K562 (cell line): ENCODE data around the gene SAT2. TPM values are rescaled to one million over a fixed set of nuclear protein-coding genes. Genes with fewer than 3 reads are reported as not detected.

Experiments
- ARHGAP35 ChIP-seq: fragments of 450-650 bp; IDR thresholded peaks from 2 replicates; pipeline ENCODE4 v1.6.1; 2018; ENCODE audit not compliant: partially characterized antibody
- CBFA2T3 ChIP-seq: fragments of 450-650 bp; IDR thresholded peaks from 2 replicates; pipeline ENCODE4 v1.6.1; 2017
- CHD2 ChIP-seq: IDR thresholded peaks from 2 replicates; pipeline ENCODE4 v1.6.1; 2011; ENCODE audit warnings: low read depth, low read length
- COPS2 ChIP-seq: fragments of 450-650 bp; conservative IDR thresholded peaks from 2 replicates; pipeline ENCODE4 v1.6.1; 2016; ENCODE audit warnings: mild to moderate bottlenecking, moderate library complexity
- DLX4 ChIP-seq: fragments of 250-450 bp; sonication (Bioruptor Pico); IDR thresholded peaks from 2 replicates; pipeline ENCODE4 v1.6.1; 2021; ENCODE audit warnings: mild to moderate bottlenecking
- HNRNPLL ChIP-seq: fragments of 200-400 bp; formaldehyde crosslinking; IDR thresholded peaks from 2 replicates; pipeline ENCODE4 v1.6.1; 2017; ENCODE audit warnings: low read length, low read depth, mild to moderate bottlenecking; ENCODE audit not compliant: poor library complexity, severe bottlenecking
- MTF1 ChIP-seq: fragments of 250-450 bp; sonication (Bioruptor Pico); IDR thresholded peaks from 2 replicates; pipeline ENCODE4 v1.9.0; 2021; ENCODE audit warnings: moderate library complexity, mild to moderate bottlenecking, inconsistent platforms, borderline replicate concordance
- NCOA4 ChIP-seq: fragments of 450-650 bp; IDR thresholded peaks from 2 replicates; pipeline ENCODE4 v1.6.1; 2018; ENCODE audit warnings: mild to moderate bottlenecking; ENCODE audit not compliant: partially characterized antibody
- PHF8 ChIP-seq: fragments of 200-600 bp; sonication (generic); IDR thresholded peaks from 2 replicates; pipeline ENCODE4 v1.6.1; 2012; ENCODE audit warnings: mixed run types, mild to moderate bottlenecking, inconsistent platforms, low read length, moderate library complexity, borderline replicate concordance
- PTRF ChIP-seq: fragments of 450-650 bp; IDR thresholded peaks from 2 replicates; pipeline ENCODE4 v1.6.1; 2016; ENCODE audit warnings: mild to moderate bottlenecking, missing genetic modification characterization, missing compliant biosample characterization
- RBM14 ChIP-seq: fragments of 200-400 bp; formaldehyde crosslinking; IDR thresholded peaks from 2 replicates; pipeline ENCODE4 v1.6.1; 2018; ENCODE audit warnings: low read depth, mild to moderate bottlenecking, low read length, moderate library complexity, borderline replicate concordance; ENCODE audit not compliant: insufficient read depth
- SAFB2 ChIP-seq: fragments of 200-400 bp; formaldehyde crosslinking; IDR thresholded peaks from 2 replicates; pipeline ENCODE4 v1.6.1; 2018; ENCODE audit warnings: borderline replicate concordance, low read length, low read depth, moderate library complexity; ENCODE audit not compliant: severe bottlenecking
- TEAD1 ChIP-seq, 2 experiments: fragments of 450-650 bp in 1 of 2; sonication (generic) in 1 of 2; formaldehyde crosslinking; IDR thresholded peaks; 2 replicates each; pipeline versions ENCODE4 v1.4.0 to v1.8.0; 2020 to 2022; ENCODE audit warnings: mild to moderate bottlenecking in 2 of 2, missing genetic modification reagents in 1 of 2
- ZNF121 ChIP-seq: sonication (generic); formaldehyde crosslinking; conservative IDR thresholded peaks from 2 replicates; pipeline ENCODE4 v1.8.0; 2022; ENCODE audit warnings: missing genetic modification reagents
- ZNF197 ChIP-seq: fragments of 200-800 bp; sonication (Bioruptor generic); IDR thresholded peaks from 2 replicates; pipeline ENCODE4 v1.6.1; 2016; ENCODE audit warnings: low read depth, missing genetic modification characterization, missing compliant biosample characterization
- ZNF23 ChIP-seq: fragments of 250-450 bp; sonication (Bioruptor Pico); IDR thresholded peaks from 2 replicates; pipeline ENCODE4 v1.4.0; 2020; ENCODE audit warnings: mild to moderate bottlenecking
- ZNF280B ChIP-seq: fragments of 250-450 bp; sonication (Bioruptor Pico); IDR thresholded peaks from 2 replicates; pipeline ENCODE4 v1.5.1; 2021; ENCODE audit warnings: mild to moderate bottlenecking
- polyA plus RNA-seq, 8 experiments: library from polyadenylated mRNA; depleted of rRNA in 4 of 8; stranded (reverse) in 5 of 8; unstranded in 3 of 8; fragments of >200 nt; fragmentation: Nextera tagmentation in 2 of 8; fragmentation: Illumina TruSeq in 1 of 8; extraction: Ambion mirVana in 2 of 8; extraction: Trizol in 1 of 8; gene quantifications; 2 replicates each; pipeline versions ENCODE4 v1.2.1 to v1.2.3, GENCODE V29; 2011 to 2014; ENCODE audit warnings: inconsistent platforms in 1 of 8, missing spikeins in 1 of 8
- total RNA-seq, 7 experiments: library from RNA; depleted of rRNA in 6 of 7; stranded (reverse); fragments of >200 nt in 6 of 7; fragmentation: Illumina TruSeq in 2 of 7; extraction: Trizol in 2 of 7; gene quantifications; 2 replicates each; pipeline versions ENCODE4 v1.2.1 to v1.2.3, GENCODE V29; 2011 to 2021; ENCODE audit warnings: low replicate concordance in 1 of 7
- TF ChIP-seq, protein P1 (sequence below), 2 experiments: fragments of 450-650 bp in 1 of 2; sonication (generic) in 1 of 2; formaldehyde crosslinking; conservative IDR thresholded peaks; 2 replicates each; pipeline versions ENCODE4 v1.4.0 to v1.8.1; 2020 to 2022; ENCODE audit warnings: mild to moderate bottlenecking in 1 of 2, missing genetic modification reagents in 1 of 2
- TF ChIP-seq, protein P2 (sequence below): fragments of 250-450 bp; sonication (Bioruptor Pico); IDR thresholded peaks from 2 replicates; pipeline ENCODE4 v1.5.0; 2020; ENCODE audit warnings: mild to moderate bottlenecking
- TF ChIP-seq, protein P3 (sequence below), 2 experiments: fragments of 200-800 bp in 1 of 2; sonication (Bioruptor generic) in 1 of 2; sonication (generic) in 1 of 2; formaldehyde crosslinking in 1 of 2; IDR thresholded peaks in 1 of 2; conservative IDR thresholded peaks in 1 of 2; 2 replicates each; pipeline versions ENCODE4 v1.5.0 to v1.6.1; 2016 to 2020; ENCODE audit warnings: missing compliant biosample characterization in 1 of 2, missing genetic modification characterization in 1 of 2, missing genetic modification reagents in 1 of 2
- TF ChIP-seq, protein P4 (sequence below): fragments of 250-450 bp; sonication (Bioruptor Pico); IDR thresholded peaks from 2 replicates; pipeline ENCODE4 v1.8.0; 2021; ENCODE audit warnings: moderate library complexity, mild to moderate bottlenecking, inconsistent platforms

Gene SAT2
- total and polyA plus RNA-seq, 9 of the 15 experiments (the other 6 are each of a cell fraction or from before 2014, with no cell fraction given): 2.0 to 8.0 (median 5.3) TPM

- TF ChIP-seq RBM14 (no peak), MTF1 (CRISPR knock-in tag) (no peak), ARHGAP35 (no peak), HNRNPLL (peak; percentile 26), TEAD1 (CRISPR knock-in tag; IDR thresholded peaks at IDR 0.05) (no peak), SAFB2 (no peak), ZNF121 (CRISPR knock-in tag) (no peak), CBFA2T3 (no peak), NCOA4 (no peak), PHF8 (no peak; the same call in 1 of the 2 replicates), DLX4 (no peak), PTRF (tag) (no peak), ZNF197 (0 out of 2 replicates have a peak, but pooled peaks have one; percentile 49), ZNF23 (CRISPR knock-in tag) (no peak), CHD2 (peak; percentile 48), ZNF280B (CRISPR knock-in tag) (no peak), COPS2 (no peak)
- TF ChIP-seq, protein P1, sequence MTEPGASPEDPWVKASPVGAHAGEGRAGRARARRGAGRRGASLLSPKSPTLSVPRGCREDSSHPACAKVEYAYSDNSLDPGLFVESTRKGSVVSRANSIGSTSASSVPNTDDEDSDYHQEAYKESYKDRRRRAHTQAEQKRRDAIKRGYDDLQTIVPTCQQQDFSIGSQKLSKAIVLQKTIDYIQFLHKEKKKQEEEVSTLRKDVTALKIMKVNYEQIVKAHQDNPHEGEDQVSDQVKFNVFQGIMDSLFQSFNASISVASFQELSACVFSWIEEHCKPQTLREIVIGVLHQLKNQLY (CRISPR knock-in tag; conservative IDR thresholded peaks at IDR 0.05): no peak
- TF ChIP-seq, protein P2, sequence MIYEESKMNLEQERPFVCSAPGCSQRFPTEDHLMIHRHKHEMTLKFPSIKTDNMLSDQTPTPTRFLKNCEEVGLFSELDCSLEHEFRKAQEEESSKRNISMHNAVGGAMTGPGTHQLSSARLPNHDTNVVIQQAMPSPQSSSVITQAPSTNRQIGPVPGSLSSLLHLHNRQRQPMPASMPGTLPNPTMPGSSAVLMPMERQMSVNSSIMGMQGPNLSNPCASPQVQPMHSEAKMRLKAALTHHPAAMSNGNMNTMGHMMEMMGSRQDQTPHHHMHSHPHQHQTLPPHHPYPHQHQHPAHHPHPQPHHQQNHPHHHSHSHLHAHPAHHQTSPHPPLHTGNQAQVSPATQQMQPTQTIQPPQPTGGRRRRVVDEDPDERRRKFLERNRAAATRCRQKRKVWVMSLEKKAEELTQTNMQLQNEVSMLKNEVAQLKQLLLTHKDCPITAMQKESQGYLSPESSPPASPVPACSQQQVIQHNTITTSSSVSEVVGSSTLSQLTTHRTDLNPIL (CRISPR knock-in tag): no peak
- TF ChIP-seq, protein P3, sequence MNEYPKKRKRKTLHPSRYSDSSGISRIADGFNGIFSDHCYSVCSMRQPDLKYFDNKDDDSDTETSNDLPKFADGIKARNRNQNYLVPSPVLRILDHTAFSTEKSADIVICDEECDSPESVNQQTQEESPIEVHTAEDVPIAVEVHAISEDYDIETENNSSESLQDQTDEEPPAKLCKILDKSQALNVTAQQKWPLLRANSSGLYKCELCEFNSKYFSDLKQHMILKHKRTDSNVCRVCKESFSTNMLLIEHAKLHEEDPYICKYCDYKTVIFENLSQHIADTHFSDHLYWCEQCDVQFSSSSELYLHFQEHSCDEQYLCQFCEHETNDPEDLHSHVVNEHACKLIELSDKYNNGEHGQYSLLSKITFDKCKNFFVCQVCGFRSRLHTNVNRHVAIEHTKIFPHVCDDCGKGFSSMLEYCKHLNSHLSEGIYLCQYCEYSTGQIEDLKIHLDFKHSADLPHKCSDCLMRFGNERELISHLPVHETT (CRISPR knock-in tag; conservative IDR thresholded peaks at IDR 0.05 in 1 of 2, IDR thresholded peaks at IDR 0.05 in 1 of 2): 0 out of 4 replicates have a peak, but pooled peaks of 1 of the 2 experiments have one; percentile 35
- TF ChIP-seq, protein P4, sequence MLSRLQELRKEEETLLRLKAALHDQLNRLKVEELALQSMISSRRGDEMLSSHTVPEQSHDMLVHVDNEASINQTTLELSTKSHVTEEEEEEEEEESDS (CRISPR knock-in tag): no peak
These were observed 48.4 kb downstream of the SAT2 start, which contains the start of gene CD68 (continued) for GRCh38 chr17:7579001-7579833.
